NCI-H2029 treated with DMSO at 0.1 percent for 48 hours (cell line): ENCODE data around the gene LRRC27.

Source experiments
- DNase-seq: peaks from one replicate; lab custom pipeline; 2025; lab: John Stamatoyannopoulos, UW

The LRRC27 gene

DNA sequence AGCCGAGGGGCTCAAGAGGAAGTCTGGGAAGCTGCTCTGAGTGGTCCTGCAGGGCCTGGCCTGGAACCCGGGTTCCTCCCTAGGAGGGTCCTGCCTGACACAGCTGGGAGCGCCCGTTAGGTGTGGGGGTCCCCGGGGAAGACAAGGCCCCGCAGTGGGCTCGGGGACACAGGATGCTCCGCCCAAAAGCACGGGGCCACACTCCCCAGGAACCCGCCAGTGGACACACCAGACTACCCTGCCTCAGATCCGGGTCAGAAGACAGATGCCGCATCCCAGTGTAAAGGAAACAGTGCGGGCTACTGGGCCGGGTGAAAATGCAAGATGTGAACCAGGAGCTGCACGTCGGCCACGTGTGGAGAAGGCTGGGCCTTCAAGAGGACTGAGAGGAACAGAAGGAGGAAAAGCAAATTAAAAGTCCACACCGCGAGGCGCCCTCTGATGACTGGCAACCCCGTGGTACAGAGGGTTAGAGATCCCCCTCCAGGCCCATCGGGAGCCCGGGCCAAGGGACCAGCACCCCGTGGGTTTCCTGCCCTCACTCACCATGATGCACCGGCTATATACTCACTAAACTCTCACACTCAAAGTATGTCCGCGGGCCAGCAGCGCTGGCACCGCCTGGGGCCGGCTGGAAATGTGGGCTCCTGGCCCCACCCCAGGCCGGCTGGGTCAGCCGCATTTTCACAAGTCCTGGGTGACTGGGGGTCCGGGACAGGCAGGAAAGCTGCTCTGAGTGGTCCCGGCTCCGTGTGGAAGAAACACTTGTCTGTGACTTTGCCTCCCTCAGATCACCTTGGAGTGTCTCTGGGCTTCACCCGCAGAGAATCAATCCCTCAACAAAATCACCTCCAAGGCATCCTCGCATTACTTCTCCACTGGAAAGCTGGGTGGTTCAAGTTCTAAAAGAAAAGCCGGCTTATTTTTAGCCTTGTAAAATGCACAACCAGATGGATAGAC lies 30.3 kb upstream of the LRRC27 start:
- DNase-seq = no peak

DNA sequence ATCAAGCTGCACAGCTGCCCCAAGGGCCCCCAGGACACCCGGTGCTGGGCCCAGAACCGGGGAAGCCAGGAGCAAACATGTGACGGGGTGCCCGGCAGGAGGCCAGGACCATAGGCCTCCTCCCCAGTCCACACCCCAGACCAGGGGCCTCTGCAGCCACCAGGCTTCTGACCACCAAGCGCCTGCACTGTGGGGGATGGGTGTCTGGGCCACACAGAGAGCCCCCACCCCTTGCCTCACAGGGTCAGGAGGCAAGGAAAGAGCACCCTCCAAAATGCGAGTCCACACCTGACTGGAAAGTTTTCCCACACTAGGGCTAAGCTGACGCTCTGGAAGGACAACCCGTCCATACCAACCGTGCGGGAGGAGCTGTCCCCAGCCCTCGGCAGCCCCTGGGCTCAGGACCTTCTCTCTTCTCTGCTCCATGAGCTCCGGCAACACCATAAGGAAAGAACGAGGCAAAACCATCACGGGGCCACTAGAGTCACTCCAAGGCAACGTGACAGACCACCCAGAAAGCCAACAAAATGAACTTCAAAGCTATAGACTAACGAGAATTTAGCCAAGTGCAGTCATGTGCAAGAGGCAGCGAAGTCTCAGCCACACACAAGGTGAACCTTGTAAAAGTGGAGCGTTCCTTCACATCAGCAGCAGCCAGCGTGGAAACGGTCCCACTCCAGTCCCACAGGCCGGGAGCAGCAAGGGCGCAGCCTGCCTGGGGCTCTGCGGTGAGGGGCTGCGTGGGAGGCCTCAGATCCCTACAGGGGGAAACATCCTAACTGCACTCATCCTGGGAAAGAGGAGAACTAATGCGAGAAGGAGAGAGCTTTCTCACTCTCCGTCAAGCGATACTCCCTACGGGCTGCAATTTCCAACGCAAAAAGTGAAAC lies 29.3 kb upstream of the LRRC27 start:
- DNase-seq = no peak

DNA sequence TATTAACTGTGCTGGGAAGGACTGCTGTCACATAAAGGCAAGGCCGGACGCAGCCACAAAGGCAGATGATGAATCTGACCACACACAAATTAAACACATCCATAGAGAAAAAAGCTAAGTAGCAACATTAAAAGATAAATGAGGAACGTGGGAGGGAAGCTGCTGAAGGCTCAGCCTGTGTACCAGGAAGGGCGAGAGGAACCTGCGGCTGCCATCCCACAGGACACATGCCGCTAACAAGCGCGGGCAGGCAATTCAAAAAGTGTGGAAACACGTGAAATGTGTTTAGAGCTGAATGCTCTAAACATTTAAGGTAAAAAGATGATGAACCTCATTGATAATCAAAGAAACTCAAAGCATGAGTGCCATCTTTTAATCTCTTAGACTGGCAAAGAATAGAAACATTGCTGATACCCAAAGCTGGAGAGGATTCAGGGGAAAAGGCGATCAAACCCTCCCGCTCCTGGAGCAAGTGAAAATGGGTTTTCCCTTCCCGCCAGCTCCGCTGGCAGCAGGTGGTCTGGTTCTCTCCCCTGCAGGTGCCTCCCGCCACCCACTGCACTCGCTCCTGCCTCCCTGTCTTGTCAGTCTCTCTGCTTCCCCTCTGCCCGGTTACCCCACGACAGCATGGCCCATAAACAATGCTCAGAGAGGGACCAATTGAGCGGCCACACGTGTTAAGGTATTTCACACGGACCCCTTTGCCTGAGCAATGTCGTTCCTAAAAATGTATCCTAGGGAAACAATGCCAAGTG lies 28.5 kb upstream of the LRRC27 start:
- DNase-seq = no peak

DNA sequence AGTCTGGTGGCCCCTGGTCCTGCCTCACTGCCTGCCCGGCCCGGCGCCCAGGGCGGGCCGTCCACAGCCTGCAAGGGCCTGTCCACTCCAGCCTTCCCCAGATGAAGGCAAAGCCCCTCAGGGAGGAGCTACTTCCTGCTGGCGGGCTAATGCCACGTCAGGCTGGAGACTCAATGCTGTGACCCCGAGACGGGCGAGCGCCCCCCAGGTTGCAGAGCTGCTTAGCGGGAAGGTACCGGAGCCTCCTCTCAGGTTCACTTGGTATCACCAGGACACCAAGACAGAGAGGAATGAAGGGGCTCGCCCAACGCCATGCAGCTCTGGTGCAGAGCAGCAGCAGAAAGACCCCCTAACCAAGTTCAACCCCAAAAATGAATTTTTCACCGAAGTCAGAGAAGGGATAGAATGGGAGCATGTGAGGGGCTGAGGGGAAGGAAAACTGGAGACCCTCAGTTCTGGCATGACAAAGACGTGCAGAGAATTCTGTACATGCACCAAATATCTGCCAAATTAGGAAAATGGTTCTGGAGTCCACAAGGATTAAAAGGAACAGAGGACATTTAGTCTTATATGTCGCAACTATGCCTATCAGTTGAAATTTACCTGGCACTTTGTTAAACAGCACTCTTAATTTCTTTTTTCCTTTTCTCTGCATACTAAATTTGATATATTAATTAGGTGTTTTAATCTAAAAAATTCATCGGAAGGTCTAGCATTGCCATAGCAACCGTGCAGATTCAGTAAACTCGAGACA lies 27.1 kb upstream of the LRRC27 start:
- DNase-seq = no peak

DNA sequence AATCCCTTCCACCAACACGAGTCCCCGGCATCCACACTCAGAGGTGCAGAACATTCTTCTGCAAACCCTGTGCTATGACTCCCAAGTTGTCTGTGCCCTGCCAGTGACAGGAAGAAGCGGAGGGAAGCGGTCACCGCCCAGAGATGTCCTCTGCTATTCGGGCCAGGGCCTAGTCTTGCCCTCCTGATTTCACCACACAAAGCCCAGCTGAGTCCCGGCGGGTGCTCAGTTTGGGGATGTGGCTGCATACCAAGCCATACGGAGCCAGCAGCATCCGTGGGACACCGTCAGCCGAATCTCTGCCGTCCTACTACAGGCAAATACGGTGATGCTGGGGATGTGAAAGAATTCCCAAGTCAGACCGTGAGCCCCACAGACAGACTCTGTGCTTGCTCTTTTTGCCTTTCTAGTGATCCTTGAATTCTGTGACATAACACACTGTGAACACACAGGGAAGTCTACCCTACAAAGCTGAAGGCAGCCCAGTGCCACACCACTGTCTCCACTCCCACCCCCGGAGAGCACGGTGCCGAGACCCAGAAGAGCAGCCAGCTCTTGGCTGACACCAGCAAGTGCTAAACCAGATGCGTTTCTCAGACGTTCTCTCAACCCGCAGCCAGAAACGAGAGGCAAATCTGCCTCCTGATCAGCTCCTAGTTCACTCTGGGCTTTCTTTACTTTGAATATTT lies 26.2 kb upstream of the LRRC27 start:
- no peak for DNase-seq

DNA sequence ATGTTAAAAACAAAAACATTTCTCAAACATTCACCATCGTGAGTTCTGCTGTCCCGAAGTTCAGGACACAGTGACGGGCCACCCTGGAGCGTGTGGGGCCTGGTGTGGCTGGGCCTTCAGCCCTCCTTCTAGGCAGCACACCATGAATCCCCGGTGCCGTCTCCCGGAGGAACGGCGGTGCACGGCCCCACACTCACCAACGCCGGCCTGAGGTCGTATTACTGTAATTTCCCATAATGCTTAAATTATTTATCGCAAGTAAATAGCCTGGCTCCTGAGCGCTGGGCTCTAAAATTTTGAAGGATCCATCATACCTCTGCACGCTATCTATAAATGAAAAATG lies 25.7 kb upstream of the LRRC27 start:
- DNase-seq = no peak

DNA sequence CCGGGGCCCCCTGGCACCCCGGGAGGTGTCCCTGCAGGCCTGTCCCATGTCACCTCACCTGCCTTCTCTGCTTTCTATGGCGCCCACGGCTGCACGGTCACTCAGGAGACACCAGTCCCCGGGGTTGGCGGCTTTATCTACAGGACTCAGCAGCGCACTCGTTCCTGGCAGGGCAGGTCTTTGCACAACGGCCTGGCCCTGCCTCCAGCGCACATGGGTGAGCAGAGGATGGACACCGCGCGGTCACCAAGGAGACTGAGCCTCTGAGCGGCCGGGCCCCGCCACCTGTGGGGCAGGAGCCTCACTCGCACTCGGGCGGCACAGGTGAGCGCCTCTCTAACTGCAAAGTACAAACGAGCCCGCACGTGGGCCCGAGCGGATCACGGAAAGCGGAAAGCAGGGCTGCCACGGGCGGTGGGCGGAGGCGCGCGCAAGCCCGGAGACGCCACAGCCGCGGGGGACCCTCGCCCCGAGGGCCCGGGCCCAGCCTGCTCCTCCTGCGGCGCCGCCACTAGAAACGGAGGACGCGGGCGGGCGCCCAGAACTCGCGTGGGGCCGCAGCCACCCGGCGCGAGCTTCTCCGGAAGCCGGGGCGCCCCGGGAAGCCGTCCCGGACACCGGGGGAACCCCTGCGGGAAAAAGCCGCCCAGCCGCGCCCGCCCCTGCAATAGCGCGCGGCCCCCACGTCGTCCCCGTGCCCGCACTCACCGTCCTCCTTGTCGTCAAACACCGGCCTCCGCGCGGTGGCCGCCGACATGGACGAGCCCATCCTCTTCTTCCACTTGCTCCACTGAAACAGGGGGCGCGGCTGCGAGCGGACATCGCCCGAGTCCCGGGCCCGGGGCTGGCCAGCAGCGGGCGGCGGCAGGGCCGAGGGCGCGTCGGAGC lies 24.9 kb upstream of the LRRC27 start:
- DNase-seq = no peak

DNA sequence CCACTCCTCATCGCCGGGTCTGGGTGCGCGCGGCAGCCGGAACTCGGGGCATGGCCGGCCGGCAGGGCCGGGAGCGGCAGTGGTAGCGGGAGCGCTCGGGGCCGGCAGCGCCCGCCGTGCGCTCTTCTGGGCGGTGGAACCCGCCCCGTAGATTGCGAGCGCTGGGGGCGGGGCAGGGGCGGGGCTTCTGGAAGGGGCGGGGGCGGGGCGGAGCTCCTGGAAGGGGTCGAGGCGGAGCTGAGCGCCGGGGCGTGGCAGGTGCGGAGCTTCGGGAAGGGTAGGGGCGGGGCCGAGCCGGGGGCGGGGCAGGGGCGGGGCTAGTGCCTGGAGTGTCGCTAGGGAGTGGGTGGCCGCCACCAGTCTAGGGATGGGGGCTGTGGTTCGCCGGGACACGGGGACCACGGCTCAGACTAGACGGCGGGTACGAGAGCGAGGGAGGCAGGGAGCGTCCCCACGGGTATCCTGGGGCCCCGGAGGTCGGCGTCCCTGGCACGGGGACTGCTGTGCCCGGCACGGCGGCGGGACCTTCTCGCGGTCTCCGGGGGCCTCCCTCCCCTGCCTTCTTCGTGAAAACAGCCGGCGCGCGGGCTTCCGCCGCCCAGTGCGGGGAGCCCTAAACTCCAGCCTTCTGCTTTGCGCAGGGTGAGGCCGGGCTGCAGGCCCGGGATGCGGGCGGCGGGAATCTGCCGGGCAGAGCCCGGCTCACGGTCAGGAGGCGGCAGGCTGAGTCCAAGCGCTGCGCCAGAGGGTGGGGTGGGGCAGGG lies 24.0 kb upstream of the LRRC27 start, which contains the start of gene STK32C:
TSS of gene STK32C (minus strand) at position 128 of the 764 bp plus-strand sequence. CDS start at position 11, 117 bp downstream.
- no peak for DNase-seq

DNA sequence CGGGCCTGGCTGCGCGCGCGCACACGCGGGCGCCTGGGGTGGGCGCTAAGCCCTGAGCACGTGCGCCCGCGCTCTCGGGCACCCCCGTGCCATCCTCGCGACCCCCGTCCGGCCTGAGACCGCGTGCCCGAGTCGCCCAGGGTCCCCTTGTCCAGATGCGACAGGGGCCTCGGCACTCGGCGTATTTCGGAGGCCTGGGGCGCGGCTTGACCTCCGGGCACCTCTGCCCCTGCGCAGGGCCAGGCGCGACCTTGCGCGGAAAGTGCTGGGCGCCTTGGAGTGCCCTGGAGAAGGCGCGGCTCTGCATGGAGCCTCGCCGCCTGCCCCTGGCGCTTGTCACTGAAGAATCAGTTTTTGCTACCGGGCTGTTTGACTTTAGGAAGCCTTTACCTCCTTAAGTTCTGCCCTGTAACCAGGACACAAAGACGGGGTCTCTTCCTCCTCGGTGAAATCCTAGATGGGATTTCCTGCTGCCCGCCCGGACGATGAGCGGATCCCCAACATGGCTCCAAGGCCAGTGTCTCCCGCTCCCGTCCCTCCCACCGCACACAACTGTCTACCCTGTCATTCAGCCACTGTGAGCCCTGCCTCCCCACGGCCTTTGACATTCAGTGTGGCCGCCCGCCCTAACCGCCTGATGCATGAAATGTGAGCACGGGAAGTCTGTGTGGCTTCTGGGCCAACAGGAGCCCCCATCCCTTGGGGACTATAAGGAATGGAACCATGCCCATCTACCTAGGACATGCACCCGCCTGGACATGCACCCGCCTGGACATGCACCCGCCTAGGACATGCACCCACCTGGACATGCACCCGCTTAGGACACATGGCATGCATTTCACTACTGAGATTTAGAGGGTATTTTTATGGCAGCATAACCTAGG lies 23.2 kb upstream of the LRRC27 start:
- no peak for DNase-seq

DNA sequence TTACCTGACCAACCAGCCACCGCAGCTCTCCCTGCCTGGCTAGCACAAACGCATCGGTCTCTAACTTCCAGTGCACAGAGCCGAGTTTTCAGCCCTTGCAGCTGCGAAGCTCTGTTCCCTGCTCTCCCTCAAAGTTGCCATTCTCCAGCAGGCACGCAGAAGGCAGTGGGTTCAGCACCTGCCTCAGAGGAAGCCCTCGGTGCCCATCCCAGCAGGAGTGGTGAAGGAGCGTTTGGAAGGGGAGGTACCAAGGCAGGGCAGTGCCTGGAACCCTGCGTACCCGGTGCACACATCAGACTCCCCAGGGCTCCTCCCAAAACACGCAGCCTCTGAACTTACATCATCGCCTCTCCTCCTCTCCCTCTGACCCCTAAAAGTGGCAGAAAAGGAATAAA lies 22.5 kb upstream of the LRRC27 start:
- DNase-seq = no peak

DNA sequence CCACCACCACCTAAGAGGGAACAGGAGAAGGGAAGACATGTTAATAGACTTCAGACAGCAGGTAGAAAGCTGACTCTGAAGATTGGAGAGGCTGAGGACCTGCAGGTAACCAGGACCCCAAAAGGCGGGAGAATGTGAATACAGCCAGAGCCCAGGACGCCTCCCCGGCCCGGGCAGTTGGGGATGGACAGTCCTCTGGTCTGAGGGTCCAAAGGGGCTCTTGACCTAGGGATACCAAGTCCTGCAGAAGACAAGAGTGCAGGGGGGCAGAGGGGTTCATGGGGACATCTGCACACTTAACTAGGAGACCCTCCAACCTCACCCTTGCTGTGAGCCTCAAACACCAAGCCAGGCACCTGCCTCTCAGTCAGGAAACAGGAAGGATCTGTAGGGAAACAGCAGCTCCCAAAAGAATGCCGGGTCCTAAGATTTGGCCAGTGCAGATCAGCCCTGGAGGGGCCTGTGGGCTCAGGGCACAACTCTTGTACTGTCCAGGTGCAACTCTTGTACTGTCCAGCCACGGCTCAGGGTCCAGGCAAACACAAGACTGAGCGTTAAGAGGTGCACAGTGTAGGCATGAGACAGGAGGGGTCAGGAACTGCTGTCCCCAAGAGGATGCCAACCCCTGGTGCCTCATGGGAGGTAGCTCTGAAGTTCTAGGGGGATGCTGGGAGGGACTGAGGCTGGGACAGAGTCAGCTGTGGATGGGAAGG lies 22.0 kb upstream of the LRRC27 start:
- DNase-seq = no peak

DNA sequence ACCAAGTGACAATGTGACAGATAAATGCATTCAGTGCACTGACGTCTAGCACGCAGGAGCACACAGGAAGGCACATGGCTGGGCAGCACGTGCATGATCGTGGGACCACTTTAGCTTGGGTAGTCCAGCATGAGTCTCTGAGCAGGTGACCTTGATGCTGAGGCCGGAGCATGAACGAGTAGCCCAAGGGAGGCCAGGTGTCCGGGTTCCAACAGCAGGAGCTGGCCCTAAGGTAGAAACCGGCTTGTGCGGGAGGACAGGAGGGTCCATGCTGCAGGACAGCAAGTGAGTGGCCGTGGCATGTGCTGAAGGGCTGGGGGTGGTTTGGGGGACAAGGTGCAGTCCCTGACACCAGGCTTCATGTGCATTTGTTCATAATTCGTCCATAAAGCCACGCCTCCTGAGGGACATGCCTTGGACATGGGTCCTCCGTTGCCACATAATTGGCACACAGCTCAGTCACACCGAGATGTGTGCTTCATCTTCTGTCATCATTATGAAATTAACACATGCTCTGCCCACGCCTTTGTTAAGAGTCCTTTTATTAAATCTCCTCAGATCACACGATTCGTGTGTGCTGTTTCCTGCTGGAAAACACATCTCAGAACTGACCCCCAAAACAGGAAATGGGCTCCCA lies 21.2 kb upstream of the LRRC27 start:
- DNase-seq = no peak

DNA sequence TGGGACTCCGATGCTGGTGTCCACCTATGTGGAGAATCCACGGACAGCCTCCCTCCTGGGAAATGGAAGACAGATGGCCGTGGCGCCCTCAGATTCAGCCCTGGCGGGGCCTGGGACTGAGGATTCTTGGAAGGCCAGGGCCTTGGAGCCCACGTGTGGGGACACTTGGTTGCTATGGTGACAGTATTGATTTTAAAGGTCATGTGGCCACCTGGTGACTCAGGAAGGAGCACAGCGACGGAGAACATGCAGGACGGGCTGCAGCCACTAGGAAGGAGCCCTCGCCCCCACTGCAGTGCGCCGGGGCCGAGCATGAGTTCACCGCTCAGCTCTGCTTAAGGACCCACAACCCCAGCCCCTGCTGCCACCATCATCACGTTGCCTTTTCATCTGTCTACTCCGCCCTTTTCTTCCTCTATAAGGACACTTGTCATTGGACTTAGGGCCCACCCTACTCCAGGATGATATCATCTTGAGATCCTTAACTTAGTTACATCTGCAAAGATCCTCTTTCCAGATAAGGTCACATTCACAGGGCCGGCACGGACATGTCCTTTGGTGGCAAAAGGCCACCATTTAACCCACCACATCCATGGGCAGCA lies 20.6 kb upstream of the LRRC27 start:
- no peak for DNase-seq

DNA sequence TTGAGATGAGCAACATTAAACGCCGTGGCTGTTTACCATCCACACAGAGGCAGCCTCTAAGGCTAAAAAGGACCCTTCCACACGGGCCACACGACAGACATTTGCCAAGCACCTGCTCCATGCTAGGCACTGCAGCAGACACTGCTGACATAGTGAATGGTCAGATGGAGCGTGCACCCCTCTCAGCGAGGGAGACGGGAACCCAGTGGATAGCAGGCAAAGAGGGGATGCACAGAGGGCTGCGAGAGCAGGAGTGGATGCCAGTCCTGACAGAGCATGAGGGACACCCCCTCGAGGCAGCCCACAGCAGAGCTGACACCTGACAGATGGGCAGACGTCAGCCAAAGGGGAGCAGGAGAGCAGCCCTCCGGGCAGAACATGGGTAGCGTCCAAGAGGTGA lies 18.7 kb upstream of the LRRC27 start:
- no peak for DNase-seq

DNA sequence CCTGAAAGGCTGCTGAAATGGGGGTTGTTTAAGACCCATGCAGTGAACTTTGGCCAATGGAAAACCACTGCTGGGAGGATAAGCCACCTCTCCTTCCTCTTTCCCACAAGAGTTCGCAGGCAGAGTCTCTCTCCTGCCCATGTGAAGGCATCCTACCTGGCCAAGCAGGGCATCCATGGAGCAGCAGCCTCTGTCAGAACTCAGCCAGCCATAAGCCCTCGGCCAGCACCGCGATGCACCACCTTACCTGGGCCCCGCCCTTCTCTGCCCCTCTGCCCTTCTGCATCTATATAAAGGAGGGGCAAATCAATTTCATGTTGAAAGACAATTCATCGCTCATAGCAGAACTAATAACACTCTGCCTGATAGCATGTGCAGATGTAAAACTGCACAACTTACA lies 18.1 kb upstream of the LRRC27 start:
- no peak for DNase-seq

DNA sequence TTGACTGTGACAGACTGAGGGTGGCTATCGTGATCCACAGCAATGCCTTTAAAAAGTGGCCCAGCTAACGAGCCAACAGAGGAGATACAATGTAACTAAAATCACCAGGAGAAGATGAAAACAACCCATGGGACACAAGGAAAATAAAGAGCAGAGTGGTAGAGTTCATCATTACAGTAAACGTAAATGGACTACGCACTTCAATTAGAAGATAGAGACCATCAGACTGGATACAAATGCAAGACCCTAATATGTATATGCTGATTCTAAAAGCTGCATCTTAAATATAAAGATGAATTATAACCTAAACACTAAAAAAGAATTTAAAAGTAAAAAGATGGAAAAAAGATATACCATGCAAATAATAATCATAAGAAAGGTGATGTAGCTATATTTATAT lies 17.7 kb upstream of the LRRC27 start:
- DNase-seq = no peak
